DMS153 treated with DMSO at 0.1 percent for 48 hours (cell line): ENCODE data around the gene NDOR1.

Experiments used
- DNase-seq: peaks from one replicate; lab custom pipeline; 2025; ENCODE audit not compliant: unreplicated experiment; lab: John Stamatoyannopoulos, UW

Gene NDOR1

GRCh38 chr9:137205126-137206069 is at the start of gene NDOR1, which contains the start of gene TMEM203:
NDOR1 (plus strand) TSS chr9:137205700; CDS start chr9:137205778, 78 bp downstream.
TMEM203 (minus strand) TSS chr9:137205648; CDS start chr9:137205414, 234 bp downstream.
- DNase-seq = peak; percentile 59

GRCh38 chr9:137156567-137157375 is 48.7 kb upstream of the NDOR1 start:
- no peak for DNase-seq

- DNase-seq = no peak
These were observed 47.7 kb upstream of the NDOR1 start for GRCh38 chr9:137157618-137158415.

GRCh38 chr9:137158625-137159024 is 46.9 kb upstream of the NDOR1 start:
- peak; percentile 36 for DNase-seq

- DNase-seq = no peak
These were observed 46.1 kb upstream of the NDOR1 start for GRCh38 chr9:137159105-137160053.

- no peak for DNase-seq
These were observed 45.5 kb upstream of the NDOR1 start for GRCh38 chr9:137160054-137160425.

GRCh38 chr9:137160716-137161557 is 44.6 kb upstream of the NDOR1 start:
- DNase-seq = peak; percentile 63

GRCh38 chr9:137161558-137162486 is 43.7 kb upstream of the NDOR1 start:
- DNase-seq = peak; percentile 63

DNA sequence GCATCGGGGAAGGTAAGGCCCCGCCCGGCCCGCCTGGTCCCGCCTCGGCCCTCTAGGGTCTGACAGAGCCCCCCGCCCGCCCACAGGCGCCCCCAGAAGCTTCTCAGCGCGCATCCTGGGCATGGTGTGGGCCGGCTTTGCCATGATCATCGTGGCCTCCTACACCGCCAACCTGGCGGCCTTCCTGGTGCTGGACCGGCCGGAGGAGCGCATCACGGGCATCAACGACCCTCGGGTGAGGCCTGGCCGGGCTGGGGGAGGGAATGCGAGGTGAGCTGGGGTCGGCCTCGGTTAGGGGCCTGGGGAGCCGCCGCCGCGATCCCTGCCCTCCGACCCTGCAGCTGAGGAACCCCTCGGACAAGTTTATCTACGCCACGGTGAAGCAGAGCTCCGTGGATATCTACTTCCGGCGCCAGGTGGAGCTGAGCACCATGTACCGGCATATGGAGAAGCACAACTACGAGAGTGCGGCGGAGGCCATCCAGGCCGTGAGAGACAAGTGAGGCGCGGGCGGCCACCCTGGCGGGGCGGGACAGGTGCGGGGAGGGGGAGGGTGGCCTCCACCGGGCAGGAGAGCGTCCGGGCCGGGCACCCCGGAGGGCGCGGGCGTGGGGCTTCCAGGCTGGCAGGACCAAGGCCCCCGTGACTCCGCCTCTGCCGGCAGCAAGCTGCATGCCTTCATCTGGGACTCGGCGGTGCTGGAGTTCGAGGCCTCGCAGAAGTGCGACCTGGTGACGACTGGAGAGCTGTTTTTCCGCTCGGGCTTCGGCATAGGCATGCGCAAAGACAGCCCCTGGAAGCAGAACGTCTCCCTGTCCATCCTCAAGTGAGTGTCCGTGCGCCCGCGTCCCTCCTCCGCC is 42.8 kb upstream of the NDOR1 start:
- DNase-seq = peak; percentile 44

DNA sequence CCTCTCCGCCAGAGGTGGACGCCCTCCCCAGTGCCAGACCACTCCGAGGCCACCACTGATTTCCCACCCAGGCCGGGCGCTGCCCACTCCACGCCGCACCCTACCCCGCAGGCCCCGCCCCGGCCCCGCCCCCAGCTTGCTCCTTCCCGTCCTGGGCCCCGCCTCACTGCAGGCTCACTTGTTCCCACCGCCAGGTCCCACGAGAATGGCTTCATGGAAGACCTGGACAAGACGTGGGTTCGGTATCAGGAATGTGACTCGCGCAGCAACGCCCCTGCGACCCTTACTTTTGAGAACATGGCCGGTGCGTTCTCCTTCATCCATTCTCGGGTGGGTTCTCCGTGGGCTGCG is 42.2 kb upstream of the NDOR1 start:
- no peak for DNase-seq

- DNase-seq = no peak
These were observed 41.7 kb upstream of the NDOR1 start for GRCh38 chr9:137163805-137164204.

- no peak for DNase-seq
These were observed 40.9 kb upstream of the NDOR1 start for GRCh38 chr9:137164370-137165249.

DNA sequence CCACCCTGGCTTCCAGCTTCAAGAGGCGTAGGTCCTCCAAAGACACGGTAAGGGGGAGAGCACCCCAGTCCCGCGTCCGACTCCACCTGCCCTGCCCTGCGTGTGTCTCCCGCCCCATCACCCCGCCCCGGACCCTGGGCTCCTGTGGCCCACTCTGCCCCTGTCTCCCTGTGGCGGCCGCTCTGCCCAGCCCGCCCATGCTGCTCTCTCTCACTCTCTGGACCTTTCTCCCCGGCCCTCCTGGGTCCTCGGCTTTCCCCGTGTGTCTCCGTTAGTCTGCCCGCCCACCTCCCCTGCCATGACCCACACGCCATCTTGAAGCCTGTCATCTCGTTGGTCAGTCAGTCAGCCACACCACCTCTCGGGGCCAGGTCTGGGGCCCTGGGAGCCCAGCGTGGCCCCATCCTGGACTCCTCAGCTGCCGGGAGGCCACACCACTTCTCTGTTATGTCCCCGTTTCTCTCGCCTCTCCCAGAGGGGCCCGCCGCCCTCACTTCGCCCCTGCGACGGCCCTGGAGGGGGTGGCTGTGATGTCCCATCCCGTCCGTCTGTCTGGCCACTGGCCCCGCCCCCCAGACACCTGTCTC is 40.2 kb upstream of the NDOR1 start:
- no peak for DNase-seq

DNA sequence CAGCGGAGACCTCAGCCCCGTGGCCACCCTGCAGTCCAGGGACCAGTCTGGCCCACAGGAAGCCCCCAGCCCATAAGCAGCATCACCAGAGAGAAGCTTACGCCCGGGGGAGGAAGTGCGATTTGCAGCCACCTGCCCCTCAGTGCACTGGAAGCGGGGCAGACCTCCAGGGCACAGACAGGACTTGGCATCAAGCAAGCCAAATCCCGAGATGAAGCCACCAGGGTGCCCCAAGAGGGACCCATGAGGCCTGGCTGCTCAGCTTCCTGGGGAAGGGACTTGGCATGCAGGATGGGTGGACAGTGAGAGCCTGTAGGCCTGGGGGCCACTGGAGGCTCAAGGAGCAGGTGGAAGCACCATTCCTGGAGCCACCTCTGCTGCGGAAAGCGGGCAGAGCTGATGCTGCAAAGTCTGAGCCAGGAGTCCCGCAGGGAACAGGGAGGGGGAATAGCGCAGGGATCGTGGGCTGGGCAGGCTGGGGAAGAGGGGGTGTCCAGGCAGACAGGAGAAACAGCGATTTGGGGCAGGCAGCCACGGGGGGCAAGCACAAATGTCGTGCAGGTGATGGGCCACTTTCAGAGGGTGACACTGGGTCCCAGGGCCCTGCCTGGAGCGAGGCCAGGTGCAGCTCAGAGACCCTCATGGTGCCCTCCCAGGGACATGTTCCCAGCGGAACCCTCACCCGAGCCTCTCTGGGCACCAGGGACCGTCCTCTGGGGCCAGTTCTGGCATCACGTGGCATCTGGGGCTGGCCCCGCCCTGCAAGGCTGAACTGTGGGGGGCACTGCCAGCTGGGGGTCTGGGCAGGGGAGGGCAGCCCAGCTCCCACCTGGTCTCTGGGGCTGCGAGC is 38.9 kb upstream of the NDOR1 start:
- no peak for DNase-seq

GRCh38 chr9:137167277-137167746 is 38.2 kb upstream of the NDOR1 start:
- DNase-seq = no peak
